ENCODE measurements around the gene EIF3J.

- TF ChIP-seq, protein P1, sequence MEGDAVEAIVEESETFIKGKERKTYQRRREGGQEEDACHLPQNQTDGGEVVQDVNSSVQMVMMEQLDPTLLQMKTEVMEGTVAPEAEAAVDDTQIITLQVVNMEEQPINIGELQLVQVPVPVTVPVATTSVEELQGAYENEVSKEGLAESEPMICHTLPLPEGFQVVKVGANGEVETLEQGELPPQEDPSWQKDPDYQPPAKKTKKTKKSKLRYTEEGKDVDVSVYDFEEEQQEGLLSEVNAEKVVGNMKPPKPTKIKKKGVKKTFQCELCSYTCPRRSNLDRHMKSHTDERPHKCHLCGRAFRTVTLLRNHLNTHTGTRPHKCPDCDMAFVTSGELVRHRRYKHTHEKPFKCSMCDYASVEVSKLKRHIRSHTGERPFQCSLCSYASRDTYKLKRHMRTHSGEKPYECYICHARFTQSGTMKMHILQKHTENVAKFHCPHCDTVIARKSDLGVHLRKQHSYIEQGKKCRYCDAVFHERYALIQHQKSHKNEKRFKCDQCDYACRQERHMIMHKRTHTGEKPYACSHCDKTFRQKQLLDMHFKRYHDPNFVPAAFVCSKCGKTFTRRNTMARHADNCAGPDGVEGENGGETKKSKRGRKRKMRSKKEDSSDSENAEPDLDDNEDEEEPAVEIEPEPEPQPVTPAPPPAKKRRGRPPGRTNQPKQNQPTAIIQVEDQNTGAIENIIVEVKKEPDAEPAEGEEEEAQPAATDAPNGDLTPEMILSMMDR (IDR thresholded peaks at IDR 0.05): no peak
- no peak for TF ChIP-seq POLR2A (IDR thresholded peaks at IDR 0.05)
Measured at GRCh38 chr15:44585633-44586032, 48.7 kb downstream of the EIF3J start.

Data from testis (tissue), 2 donors.